ENCODE results near the gene TMEM91. TPM values are rescaled to one million over a fixed set of nuclear protein-coding genes. Genes with fewer than 3 reads are reported as not detected.

Gene TMEM91
- 8.4 and 13.3 TPM in 2 replicates for total RNA-seq (2014; rRNA removed; shearing (Covaris generic))

DNA sequence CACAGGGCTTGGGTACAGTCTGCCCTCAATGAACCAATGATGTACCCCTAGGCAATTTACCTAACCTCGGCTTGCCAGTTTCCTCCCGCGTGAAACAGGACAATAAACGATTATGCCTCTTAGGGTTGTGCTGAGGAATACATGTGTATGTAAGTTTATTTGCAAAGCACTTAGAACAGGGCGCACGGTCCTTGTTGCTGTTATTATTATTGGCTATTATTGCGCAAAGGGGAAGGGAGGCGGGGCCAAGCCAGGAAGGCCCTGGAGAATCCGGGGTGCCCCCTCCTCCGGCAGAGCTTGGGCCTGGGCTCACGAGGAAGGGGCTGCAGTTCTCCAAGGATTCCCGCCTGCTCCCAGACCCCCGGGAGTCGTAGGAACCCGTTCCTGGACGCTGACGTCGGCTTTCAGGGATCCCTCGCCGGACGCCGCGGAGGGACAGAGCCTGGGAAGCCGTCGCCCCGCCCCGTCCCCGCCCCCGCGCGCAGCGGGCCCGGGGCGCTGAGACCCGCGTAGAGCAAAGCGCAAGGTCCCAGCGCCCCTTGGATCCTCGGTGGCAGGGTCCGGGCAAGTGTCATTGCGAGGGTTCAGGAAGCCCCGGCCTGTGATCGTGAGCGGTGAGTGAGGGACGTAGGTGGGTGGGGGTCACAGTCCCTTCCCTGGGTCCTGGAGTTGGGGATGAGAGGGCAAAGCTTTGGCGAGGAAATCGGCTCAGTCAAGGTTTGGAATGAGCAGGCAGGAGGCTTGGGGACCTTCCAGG is at the start of gene TMEM91:
TMEM91 (plus strand) TSS at position 293 of the 757 bp plus-strand sequence. CDS start 1,777 bp downstream, outside the sequence.
- peak; percentile 93 for DNase-seq
- H3K4me3 ChIP-seq (ENCODE audit: insufficient read depth, low read depth, low read length), result peak within 1 kb of the TSS; percentile 72
- no peaks in the 10 kb centered on the region; the same call in 1 of the 2 replicates for H3K36me3 ChIP-seq (replicated peaks; ENCODE audit: control insufficient read depth, insufficient read depth, low read length)
- no peaks in the 10 kb centered on the region for H3K27me3 ChIP-seq (ENCODE audit: control insufficient read depth, insufficient read depth, low read length)

- Histone ChIP-seq H3K27me3 (ENCODE audit: control insufficient read depth, insufficient read depth, low read length) (no peaks in the 10 kb centered on the region), H3K36me3 (replicated peaks; ENCODE audit: control insufficient read depth, insufficient read depth, low read length) (peaks cover 3% of the 10 kb centered on the region), H3K4me3 (ENCODE audit: insufficient read depth, low read depth, low read length) (peak overlapping the region; percentile 12; the same call in 1 of the 2 replicates)
- DNase-seq, result no peak
Measured at GRCh38 chr19:41327076-41327575, 49.2 kb upstream of the TMEM91 start.

- H3K27me3 ChIP-seq (ENCODE audit: control insufficient read depth, insufficient read depth, low read length), result no peaks in the 10 kb centered on the region
- peak; percentile 87 for DNase-seq
- peaks cover 2% of the 10 kb centered on the region for H3K36me3 ChIP-seq (replicated peaks; ENCODE audit: control insufficient read depth, insufficient read depth, low read length)
- no peak overlapping the region; the same call in 1 of the 2 replicates for H3K4me3 ChIP-seq (ENCODE audit: insufficient read depth, low read depth, low read length)
Measured at GRCh38 chr19:41327576-41328156, 48.7 kb upstream of the TMEM91 start.

DNA sequence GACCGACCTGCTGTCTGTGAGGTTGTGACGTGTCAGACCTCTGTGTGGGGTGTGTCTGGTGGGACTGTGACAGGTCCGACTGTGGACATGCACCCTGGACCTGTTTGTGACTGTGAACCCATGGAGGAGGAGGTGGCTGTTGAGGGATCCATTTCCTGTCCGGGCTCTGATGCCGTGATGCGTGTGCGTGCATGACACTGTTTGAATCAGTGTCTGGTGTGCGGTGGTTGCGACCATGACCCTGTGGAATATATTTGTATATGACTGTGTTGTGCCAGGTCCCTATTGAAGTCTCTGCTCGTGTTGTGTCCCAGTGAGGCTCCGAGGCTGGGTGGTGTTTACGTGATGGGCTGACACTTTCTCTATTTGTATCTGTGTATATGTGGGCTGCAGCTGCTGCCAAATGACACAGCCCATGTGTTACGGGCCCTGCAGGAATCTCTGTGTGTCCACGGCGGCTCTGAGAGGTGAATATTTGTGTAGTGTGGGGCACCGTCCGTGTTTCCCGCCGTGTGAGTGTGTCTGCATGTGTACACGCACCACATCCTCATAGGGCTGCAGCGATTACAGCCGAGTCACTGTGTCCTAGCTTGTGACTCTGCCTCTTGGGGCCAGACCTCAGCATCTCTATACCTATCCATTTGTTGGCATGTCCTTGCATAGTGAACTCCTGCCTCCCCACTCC is 48.0 kb upstream of the TMEM91 start:
- Histone ChIP-seq H3K36me3 (replicated peaks; ENCODE audit: control insufficient read depth, insufficient read depth, low read length) (no peaks in the 10 kb centered on the region), H3K27me3 (ENCODE audit: control insufficient read depth, insufficient read depth, low read length) (no peaks in the 10 kb centered on the region), H3K4me3 (ENCODE audit: insufficient read depth, low read depth, low read length) (no peak overlapping the region)
- peak; percentile 44 for DNase-seq

GRCh38 chr19:41328842-41329225 is 47.5 kb upstream of the TMEM91 start:
- DNase-seq, result no peak
- Histone ChIP-seq H3K27me3 (ENCODE audit: control insufficient read depth, insufficient read depth, low read length) (no peaks in the 10 kb centered on the region), H3K4me3 (ENCODE audit: insufficient read depth, low read depth, low read length) (no peak overlapping the region), H3K36me3 (replicated peaks; ENCODE audit: control insufficient read depth, insufficient read depth, low read length) (no peaks in the 10 kb centered on the region)

GRCh38 chr19:41330481-41330880 is 45.9 kb upstream of the TMEM91 start:
- H3K4me3 ChIP-seq (ENCODE audit: insufficient read depth, low read depth, low read length), result no peak overlapping the region
- no peak for DNase-seq
- no peaks in the 10 kb centered on the region for H3K27me3 ChIP-seq (ENCODE audit: control insufficient read depth, insufficient read depth, low read length)
- H3K36me3 ChIP-seq (replicated peaks; ENCODE audit: control insufficient read depth, insufficient read depth, low read length), result no peaks in the 10 kb centered on the region

DNA sequence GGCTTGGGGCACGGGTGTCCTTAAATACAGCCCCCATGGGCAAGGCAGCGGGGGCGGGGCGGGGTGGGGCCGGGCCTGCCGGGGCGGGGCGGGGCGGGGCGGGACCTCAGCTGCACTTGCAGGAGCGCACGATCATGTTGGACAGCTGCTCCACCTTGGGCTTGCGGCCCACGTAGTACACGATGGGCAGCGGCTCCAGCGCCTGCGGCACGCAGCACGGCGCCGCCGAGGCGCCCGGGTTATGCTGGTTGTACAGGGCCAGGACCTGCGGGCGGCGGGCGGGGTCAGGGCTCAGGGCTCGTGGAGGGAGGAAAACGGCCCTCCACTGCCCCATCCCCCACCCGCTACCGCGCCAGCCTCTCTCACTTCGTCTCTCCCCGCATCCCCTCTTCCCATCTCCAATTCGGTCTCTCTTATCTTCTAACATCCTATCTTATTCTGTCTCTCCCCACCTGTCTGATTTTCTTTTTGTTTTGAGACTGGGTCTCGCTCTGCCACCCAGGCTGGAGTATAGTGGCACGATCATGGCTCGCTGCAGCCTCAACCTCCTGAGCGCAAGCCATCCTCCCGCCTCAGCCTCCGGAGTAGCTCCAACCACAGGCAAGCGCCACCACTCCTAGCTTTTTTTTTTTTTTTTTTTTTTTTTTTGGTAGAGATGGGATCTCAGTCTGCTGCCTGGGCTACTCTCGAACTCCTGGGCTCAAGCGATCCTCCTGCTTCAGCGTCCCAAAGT is 45.2 kb upstream of the TMEM91 start:
- H3K27me3 ChIP-seq (ENCODE audit: control insufficient read depth, insufficient read depth, low read length), result no peaks in the 10 kb centered on the region
- peak overlapping the region; percentile 34; the same call in 1 of the 2 replicates for H3K4me3 ChIP-seq (ENCODE audit: insufficient read depth, low read depth, low read length)
- DNase-seq, result peak; percentile 84
- H3K36me3 ChIP-seq (replicated peaks; ENCODE audit: control insufficient read depth, insufficient read depth, low read length), result no peaks in the 10 kb centered on the region

- H3K4me3 ChIP-seq (ENCODE audit: insufficient read depth, low read depth, low read length), result no peak overlapping the region
- H3K27me3 ChIP-seq (ENCODE audit: control insufficient read depth, insufficient read depth, low read length), result no peaks in the 10 kb centered on the region
- no peak for DNase-seq
- H3K36me3 ChIP-seq (replicated peaks; ENCODE audit: control insufficient read depth, insufficient read depth, low read length), result no peaks in the 10 kb centered on the region
Measured at GRCh38 chr19:41332000-41332399, 44.3 kb upstream of the TMEM91 start.

DNA sequence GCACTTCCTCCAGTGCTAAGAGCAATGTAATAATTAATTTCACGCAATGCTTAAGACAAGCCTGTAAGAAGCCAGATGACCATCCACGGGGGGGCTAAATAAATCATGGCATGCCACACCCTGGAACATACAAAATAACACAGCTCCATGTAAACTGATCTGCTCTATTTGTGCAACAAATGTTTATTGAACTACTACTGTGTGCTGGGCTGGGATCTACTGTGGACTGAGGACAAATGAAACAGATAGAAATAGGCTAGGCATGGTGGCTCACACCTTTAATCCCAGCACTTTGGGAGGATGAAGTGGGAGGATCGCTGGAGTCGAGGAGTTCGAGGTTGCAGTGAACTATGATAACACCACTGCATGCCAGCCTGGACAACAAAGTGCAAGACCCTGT is 43.9 kb upstream of the TMEM91 start:
- DNase-seq, result no peak
- Histone ChIP-seq H3K27me3 (ENCODE audit: control insufficient read depth, insufficient read depth, low read length) (no peaks in the 10 kb centered on the region), H3K36me3 (replicated peaks; ENCODE audit: control insufficient read depth, insufficient read depth, low read length) (no peaks in the 10 kb centered on the region), H3K4me3 (ENCODE audit: insufficient read depth, low read depth, low read length) (no peak overlapping the region)

DNA sequence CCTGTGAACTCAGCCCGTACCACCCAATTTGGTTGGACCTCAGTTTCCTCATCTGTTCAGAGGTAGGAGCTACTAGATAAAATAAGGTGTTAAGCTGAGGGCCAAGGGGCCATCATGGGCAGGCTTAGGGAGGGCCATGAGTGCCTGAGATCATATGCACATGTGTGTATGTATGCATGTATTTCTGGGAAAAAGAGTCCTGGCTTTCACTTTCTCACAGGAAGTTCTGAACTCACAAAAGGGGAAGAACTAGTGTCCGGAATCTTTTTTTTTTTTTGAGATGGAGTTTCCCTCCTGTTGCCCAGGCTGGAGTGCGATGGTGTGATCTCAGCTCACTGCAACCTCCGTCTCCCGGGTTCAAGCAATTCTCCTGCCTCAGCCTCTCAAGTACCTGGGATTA is 41.5 kb upstream of the TMEM91 start:
- DNase-seq, result no peak
- Histone ChIP-seq H3K36me3 (replicated peaks; ENCODE audit: control insufficient read depth, insufficient read depth, low read length) (no peaks in the 10 kb centered on the region), H3K4me3 (ENCODE audit: insufficient read depth, low read depth, low read length) (no peak overlapping the region), H3K27me3 (ENCODE audit: control insufficient read depth, insufficient read depth, low read length) (no peaks in the 10 kb centered on the region)

GRCh38 chr19:41335467-41335866 is 40.9 kb upstream of the TMEM91 start:
- DNase-seq, result no peak
- Histone ChIP-seq H3K4me3 (ENCODE audit: insufficient read depth, low read depth, low read length) (no peak overlapping the region), H3K27me3 (ENCODE audit: control insufficient read depth, insufficient read depth, low read length) (no peaks in the 10 kb centered on the region), H3K36me3 (replicated peaks; ENCODE audit: control insufficient read depth, insufficient read depth, low read length) (no peaks in the 10 kb centered on the region)

- Histone ChIP-seq H3K36me3 (replicated peaks; ENCODE audit: control insufficient read depth, insufficient read depth, low read length) (no peaks in the 10 kb centered on the region; the same call in 1 of the 2 replicates), H3K4me3 (ENCODE audit: insufficient read depth, low read depth, low read length) (no peak overlapping the region), H3K27me3 (ENCODE audit: control insufficient read depth, insufficient read depth, low read length) (no peaks in the 10 kb centered on the region)
- no peak for DNase-seq
Measured at GRCh38 chr19:41339936-41340335, 36.4 kb upstream of the TMEM91 start.

DNA sequence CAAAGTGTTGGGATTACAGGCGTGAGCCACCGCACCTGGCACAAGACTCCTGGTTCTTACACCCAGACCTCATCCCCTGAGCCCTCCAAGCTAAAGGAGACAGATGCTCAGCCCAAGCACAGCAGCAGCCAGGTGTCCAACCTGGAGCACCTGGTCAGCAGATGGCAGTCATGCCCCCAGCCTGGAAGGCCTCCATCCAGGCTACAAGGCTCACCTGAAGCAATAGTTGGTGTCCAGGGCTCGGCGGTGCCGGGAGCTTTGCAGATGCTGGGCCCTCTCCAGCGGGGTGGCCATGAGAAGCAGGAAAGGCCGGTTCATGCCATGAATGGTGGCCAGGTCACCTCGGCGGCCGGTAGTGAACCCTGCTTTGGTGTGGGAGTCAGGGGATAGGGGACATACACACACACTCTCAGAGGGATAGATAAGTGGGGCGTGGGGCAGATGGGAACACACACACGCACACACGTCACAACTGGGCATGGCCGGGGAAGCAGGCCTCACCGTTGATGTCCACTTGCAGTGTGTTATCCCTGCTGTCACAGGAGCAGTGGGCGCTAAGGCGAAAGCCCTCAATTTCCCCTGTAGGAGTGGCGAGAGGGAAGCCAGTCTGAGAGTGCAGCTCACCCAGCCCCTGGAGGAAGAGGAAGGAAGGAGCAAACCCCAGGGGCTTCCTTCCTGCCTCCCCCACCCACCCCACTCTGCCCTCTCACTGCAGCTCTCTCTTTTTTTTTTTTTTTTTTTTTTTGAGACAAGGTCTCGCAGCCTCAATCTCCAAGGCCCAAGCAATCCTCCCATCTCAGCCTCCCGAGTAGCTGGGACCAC is 34.5 kb upstream of the TMEM91 start:
- peak; percentile 69 for DNase-seq

More for the DNA sequence above, 34.5 kb upstream of the TMEM91 start:
- no peaks in the 10 kb centered on the region; the same call in 1 of the 2 replicates for H3K36me3 ChIP-seq (replicated peaks; ENCODE audit: control insufficient read depth, insufficient read depth, low read length)
- H3K4me3 ChIP-seq (ENCODE audit: insufficient read depth, low read depth, low read length), result no peak overlapping the region
- no peaks in the 10 kb centered on the region for H3K27me3 ChIP-seq (ENCODE audit: control insufficient read depth, insufficient read depth, low read length)

Data from H7 (cell line).